ENCODE results near the gene MKX.

DNA sequence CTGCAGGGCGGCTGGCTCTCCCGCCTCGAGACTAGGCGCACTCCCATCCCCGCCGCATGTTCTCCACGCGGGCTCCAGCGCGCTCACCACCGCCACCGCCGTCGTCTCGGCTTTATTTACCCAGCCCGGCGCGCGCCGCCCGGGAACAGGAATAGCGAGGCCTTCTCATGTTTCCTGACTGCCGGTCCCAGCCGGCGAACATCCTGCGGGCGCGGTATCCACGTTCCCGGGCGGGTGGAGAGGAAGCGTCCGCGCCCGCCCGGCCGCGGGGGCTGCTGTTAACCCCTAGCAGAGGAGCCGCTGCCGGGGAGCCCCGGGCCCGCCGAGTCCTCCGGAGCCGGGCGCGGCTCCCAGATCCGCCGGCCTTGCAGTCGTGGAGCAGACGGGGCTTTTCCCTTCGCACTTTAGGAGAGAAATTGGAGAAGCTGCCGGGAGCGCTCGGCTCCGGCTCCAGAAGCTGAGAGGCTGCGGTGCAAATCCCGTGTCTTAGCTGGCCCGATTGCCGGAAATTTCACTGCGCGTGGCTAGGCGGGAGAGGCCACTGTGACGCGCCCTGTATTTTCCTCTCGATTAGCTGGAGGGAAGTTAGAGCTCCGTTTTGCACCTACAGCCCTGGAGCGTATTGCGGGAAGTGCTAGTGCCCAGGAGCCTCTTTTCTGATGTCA lies at the start of gene MKX:
- no peak for TF ChIP-seq CTCF (IDR thresholded peaks at IDR 0.05)
- TF ChIP-seq POLR2A (IDR thresholded peaks at IDR 0.05): no peak

Data from right lobe of liver (tissue), 4 donors.